GM18951 (cell line): ENCODE data around the gene CCSAP.

Experiments used
- POLR2A ChIP-seq: IDR thresholded peaks from 4 replicates; pipeline ENCODE4 v1.6.1; 2011; ENCODE audit warnings: mild to moderate bottlenecking; ENCODE audit not compliant: insufficient read length, insufficient read depth; ENCODE audit errors: extremely low read depth
- in situ Hi-C: fragments of 300-500 bp; cut with MboI; formaldehyde crosslinking; loops from one replicate; pipeline ENCODE4 v1.12.0; 2022; ENCODE audit warnings: low sequenced_read_pairs, mixed read lengths, inconsistent platforms; ENCODE audit not compliant: unreplicated experiment

CCSAP gene

GRCh38 chr1:229284887-229285286 lies 58.0 kb downstream of the CCSAP start:
- TF ChIP-seq POLR2A = no peak
- in situ Hi-C loops = no loop called here

GRCh38 chr1:229283183-229283611 lies 59.6 kb downstream of the CCSAP start:
- in situ Hi-C loops = no loop called here
- no peak for TF ChIP-seq POLR2A

- in situ Hi-C loops = no loop called here
- TF ChIP-seq POLR2A = no peak
Measured at GRCh38 chr1:229282295-229282823, 60.5 kb downstream of the CCSAP start.

- in situ Hi-C loops = no loop called here
- TF ChIP-seq POLR2A = no peak
Measured at GRCh38 chr1:229281339-229281926, 61.4 kb downstream of the CCSAP start.

GRCh38 chr1:229280921-229281320 lies 61.9 kb downstream of the CCSAP start:
- no peak for TF ChIP-seq POLR2A
- in situ Hi-C loops = no loop called here

GRCh38 chr1:229280037-229280828 lies 62.6 kb downstream of the CCSAP start:
- TF ChIP-seq POLR2A = no peak
- in situ Hi-C loops = no loop called here

- TF ChIP-seq POLR2A = no peak
- in situ Hi-C loops = no loop called here
Measured at GRCh38 chr1:229279242-229279641, 63.6 kb downstream of the CCSAP start.

- no peak for TF ChIP-seq POLR2A
- in situ Hi-C loops = no loop called here
Measured at GRCh38 chr1:229278120-229278741, 64.6 kb downstream of the CCSAP start.

- TF ChIP-seq POLR2A = no peak
- in situ Hi-C loops = no loop called here
Measured at GRCh38 chr1:229275005-229275404, 67.8 kb downstream of the CCSAP start.

- in situ Hi-C loops = loop anchor here (25.0 kb wide), 1 partner anchor 1039 kb away; no protein-coding TSS in a partner anchor
- TF ChIP-seq POLR2A = no peak
Measured at GRCh38 chr1:229273507-229274232, 69.2 kb downstream of the CCSAP start.

GRCh38 chr1:229272164-229273158 lies 70.4 kb downstream of the CCSAP start:
- no peak for TF ChIP-seq POLR2A
- in situ Hi-C loops = loop anchor here (25.0 kb wide), 1 partner anchor 1040 kb away; no protein-coding TSS in a partner anchor
